GM12865 (cell line): Measurements from ENCODE around the gene FEM1B.

Experiments
- DNase-seq: peaks from one replicate; pipeline ENCODE4 v3.0.0; 2010; ENCODE audit warnings: low read depth
- H3K4me3 ChIP-seq: 2 replicates; pipeline ENCODE4 v1.5.1; 2011; ENCODE audit warnings: mild to moderate bottlenecking, low read depth, low read length, control low read depth
- CTCF ChIP-seq: IDR thresholded peaks from 2 replicates; pipeline ENCODE4 v1.5.1; 2011; ENCODE audit warnings: low read length, control low read depth, low read depth, inconsistent platforms; ENCODE audit not compliant: insufficient read depth; ENCODE audit errors: missing control alignments

Gene FEM1B

GRCh38 chr15:68300115-68300940 is 22.8 kb downstream of the FEM1B start:
- TF ChIP-seq CTCF: no peak

GRCh38 chr15:68301301-68301700 is 23.8 kb downstream of the FEM1B start:
- DNase-seq: no peak
- H3K4me3 ChIP-seq: no peak overlapping the region
- no peak for TF ChIP-seq CTCF

More at GRCh38 chr15:68300115-68300940, 22.8 kb downstream of the FEM1B start:
- no peak overlapping the region for H3K4me3 ChIP-seq
- no peak for DNase-seq

- H3K4me3 ChIP-seq: no peak overlapping the region
- no peak for TF ChIP-seq CTCF
- no peak for DNase-seq
Measured at GRCh38 chr15:68302729-68303128, 25.2 kb downstream of the FEM1B start.

- no peak overlapping the region for H3K4me3 ChIP-seq
- TF ChIP-seq CTCF: no peak
- no peak for DNase-seq
Measured at GRCh38 chr15:68303134-68303533, 25.6 kb downstream of the FEM1B start.

GRCh38 chr15:68303560-68304436 is 26.3 kb downstream of the FEM1B start:
- DNase-seq: no peak
- no peak for TF ChIP-seq CTCF
- no peak overlapping the region for H3K4me3 ChIP-seq

GRCh38 chr15:68304589-68305337 is 27.2 kb downstream of the FEM1B start:
- no peak for DNase-seq
- no peak overlapping the region for H3K4me3 ChIP-seq
- no peak for TF ChIP-seq CTCF
